Mesenchymal stem cell (in vitro differentiated cells and primary cell): Measurements from ENCODE around the gene IL1RAPL2.
A peak's percentile ranks its signal among the peaks of the same experiment; 100 is the strongest.

ENCODE experiments used
- DNase-seq: peaks from one replicate; pipeline ENCODE4 v3.0.0-alpha.2; 2013
- H2AFZ ChIP-seq: one replicate; pipeline ENCODE4 v1.6.1; 2013; ENCODE audit warnings: low read depth, mild to moderate bottlenecking, control low read depth, inconsistent platforms, low read length, moderate library complexity
- H2AK5ac ChIP-seq: 2 replicates; pipeline ENCODE4 v1.6.1; 2013; ENCODE audit warnings: low read length, moderate library complexity, mild to moderate bottlenecking, inconsistent platforms; ENCODE audit not compliant: severe bottlenecking
- H2BK120ac ChIP-seq: one replicate; pipeline ENCODE4 v1.6.1; 2013; ENCODE audit warnings: low read depth, mild to moderate bottlenecking, inconsistent platforms, low read length, moderate library complexity
- H2BK12ac ChIP-seq, 2 experiments: one replicate each; pipeline ENCODE4 v1.6.1; 2013; ENCODE audit warnings: inconsistent platforms in 2 of 2, low read length in 2 of 2, mild to moderate bottlenecking in 2 of 2, moderate library complexity in 2 of 2, control low read depth in 1 of 2
- H2BK15ac ChIP-seq: one replicate; pipeline ENCODE4 v1.6.1; 2013; ENCODE audit warnings: mild to moderate bottlenecking, low read depth, inconsistent platforms; ENCODE audit not compliant: poor library complexity, severe bottlenecking
- H2BK5ac ChIP-seq: 2 replicates; pipeline ENCODE4 v1.6.1; 2013; ENCODE audit warnings: low read depth, mild to moderate bottlenecking, low read length, control low read depth, inconsistent platforms; ENCODE audit not compliant: poor library complexity, severe bottlenecking
- H3K14ac ChIP-seq, 2 experiments: one replicate each; pipeline ENCODE4 v1.6.1; 2013; ENCODE audit warnings: inconsistent platforms in 2 of 2, low read length in 2 of 2, control low read depth in 1 of 2, mild to moderate bottlenecking in 1 of 2, moderate library complexity in 1 of 2
- H3K18ac ChIP-seq, 2 experiments: one replicate each; pipeline ENCODE4 v1.6.1; 2013; ENCODE audit warnings: inconsistent platforms in 2 of 2, low read length in 2 of 2, control low read depth in 1 of 2, low read depth in 1 of 2, mild to moderate bottlenecking in 1 of 2
- H3K23ac ChIP-seq, 2 experiments: one replicate each; pipeline ENCODE4 v1.6.1; 2013; ENCODE audit warnings: inconsistent platforms in 2 of 2, low read length in 2 of 2, mild to moderate bottlenecking in 2 of 2, moderate library complexity in 2 of 2, control low read depth in 1 of 2
- H3K27ac ChIP-seq: 2 replicates; pipeline ENCODE4 v1.5.1; 2013; ENCODE audit warnings: mild to moderate bottlenecking, moderate library complexity, low read length, control low read depth, inconsistent platforms; ENCODE audit not compliant: poor library complexity, severe bottlenecking
- H3K27me3 ChIP-seq, 2 experiments: 2 replicates each; pipeline versions ENCODE4 v1.6.1 to v1.7.0; 2013; ENCODE audit warnings: low read length in 2 of 2, mild to moderate bottlenecking in 2 of 2, moderate library complexity in 2 of 2, control low read depth in 1 of 2, inconsistent platforms in 1 of 2; ENCODE audit not compliant: control insufficient read depth in 1 of 2, insufficient read depth in 1 of 2
- H3K36me3 ChIP-seq, 2 experiments: 2 replicates each; pipeline versions ENCODE4 v1.6.1 to v1.7.0; 2013; ENCODE audit warnings: low read length in 2 of 2, control low read depth in 1 of 2, inconsistent platforms in 1 of 2, low read depth in 1 of 2, mild to moderate bottlenecking in 1 of 2; ENCODE audit not compliant: insufficient read depth in 2 of 2, control insufficient read depth in 1 of 2
- H3K4ac ChIP-seq, 2 experiments: one replicate each; pipeline ENCODE4 v1.6.1; 2013; ENCODE audit warnings: inconsistent platforms in 2 of 2, low read length in 2 of 2, mild to moderate bottlenecking in 2 of 2, moderate library complexity in 2 of 2, control low read depth in 1 of 2, low read depth in 1 of 2
- H3K4me1 ChIP-seq: 2 replicates; pipeline ENCODE4 v1.6.1; 2013; ENCODE audit warnings: low read depth, low read length, control low read depth; ENCODE audit not compliant: control insufficient read depth, insufficient read depth
- H3K4me2 ChIP-seq: 2 replicates; pipeline ENCODE4 v1.6.1; 2013; ENCODE audit warnings: low read length, mild to moderate bottlenecking, inconsistent platforms; ENCODE audit not compliant: poor library complexity, severe bottlenecking
- H3K4me3 ChIP-seq, 2 experiments: 2 replicates each; pipeline versions ENCODE4 v1.5.1 to v1.7.0; 2013; ENCODE audit warnings: low read length in 2 of 2, mild to moderate bottlenecking in 2 of 2, control low read depth in 1 of 2, low read depth in 1 of 2; ENCODE audit not compliant: insufficient read depth in 1 of 2
- H3K79me1 ChIP-seq: replicated peaks from 2 replicates; pipeline ENCODE4 v1.6.1; 2013; ENCODE audit warnings: mild to moderate bottlenecking, control low read depth, low read length, inconsistent platforms; ENCODE audit not compliant: poor library complexity, severe bottlenecking
- H3K9ac ChIP-seq: 2 replicates; pipeline ENCODE4 v1.7.0; 2013; ENCODE audit warnings: mild to moderate bottlenecking, low read length, moderate library complexity
- H3K9me3 ChIP-seq: 2 replicates; pipeline ENCODE4 v1.7.0; 2013; ENCODE audit warnings: mild to moderate bottlenecking, low read length; ENCODE audit not compliant: control insufficient read depth
- H4K8ac ChIP-seq: one replicate; pipeline ENCODE4 v1.6.1; 2013; ENCODE audit warnings: inconsistent platforms, mild to moderate bottlenecking, low read length, moderate library complexity
- H4K91ac ChIP-seq: one replicate; pipeline ENCODE4 v1.6.1; 2013; ENCODE audit warnings: mild to moderate bottlenecking, low read length, inconsistent platforms
- WGBS: methylation state at CpG from one replicate; pipeline ENCODE4 v1.1.7; 2013; ENCODE audit warnings: mixed read lengths; 5-methylcytosine and 5-hydroxymethylcytosine counted together

IL1RAPL2 gene

DNA sequence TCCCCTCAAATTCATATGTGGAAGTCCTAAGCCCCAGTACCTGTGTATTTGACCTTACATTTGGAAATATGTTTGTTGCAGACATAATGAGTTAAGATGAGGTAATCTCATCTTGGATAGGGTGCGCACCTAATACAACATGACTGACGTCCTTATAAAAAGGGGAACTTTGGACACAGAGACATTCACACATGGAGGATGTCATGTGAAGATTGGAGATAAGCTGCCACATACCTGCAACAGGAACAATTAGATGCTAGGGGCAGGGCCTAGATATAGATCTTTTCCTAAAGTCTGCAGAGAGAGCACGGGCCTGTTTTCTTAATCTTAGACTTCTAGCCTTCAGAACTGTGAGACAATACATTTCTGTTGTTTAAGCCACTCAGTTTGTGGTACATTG is 162.5 kb downstream of the IL1RAPL2 start:
- no peak overlapping the region for H3K4ac ChIP-seq
- no peak for DNase-seq
- H2BK15ac ChIP-seq = no peak overlapping the region
- no peak overlapping the region for H4K91ac ChIP-seq
- H4K8ac ChIP-seq = no peak overlapping the region
- no peak overlapping the region for H3K9ac ChIP-seq
- no peaks in the 10 kb centered on the region for H3K27me3 ChIP-seq
- H3K4me3 ChIP-seq = no peak overlapping the region
- no peak overlapping the region for H3K27ac ChIP-seq
- WGBS = 94% methylated on average over 2 of the region's 3 CpGs
- H3K18ac ChIP-seq = no peak overlapping the region
- no peaks in the 10 kb centered on the region for H3K9me3 ChIP-seq
- H2BK120ac ChIP-seq = no peak overlapping the region
- H3K79me1 ChIP-seq = no peaks in the 10 kb centered on the region
- H2AFZ ChIP-seq = no peak overlapping the region
- no peak overlapping the region for H3K4me2 ChIP-seq
- no peaks in the 10 kb centered on the region for H3K36me3 ChIP-seq
- no peaks in the 10 kb centered on the region for H3K4me1 ChIP-seq
- H2BK12ac ChIP-seq = no peak overlapping the region
- H2AK5ac ChIP-seq = no peak overlapping the region
- H3K14ac ChIP-seq = no peak overlapping the region
- no peak overlapping the region for H3K23ac ChIP-seq
- no peak overlapping the region for H2BK5ac ChIP-seq

DNA sequence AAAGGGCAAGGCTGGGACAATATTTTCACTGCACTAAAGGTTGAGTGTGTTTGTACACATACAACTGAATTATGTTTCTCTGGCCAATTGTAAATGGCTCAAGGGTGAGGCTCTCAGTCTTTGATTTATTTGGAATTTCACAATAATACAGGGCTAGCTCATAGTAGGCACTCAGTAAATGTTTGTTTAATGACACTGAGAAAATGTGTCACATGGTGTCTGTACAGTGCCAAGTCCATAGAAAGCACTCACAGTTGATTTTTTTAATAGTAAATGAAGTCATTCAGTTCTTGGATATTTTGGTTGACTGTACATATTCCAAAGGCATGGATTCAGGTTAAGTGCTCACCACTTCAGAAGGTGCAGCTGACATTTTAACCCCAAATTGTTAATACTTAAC is 176.4 kb downstream of the IL1RAPL2 start:
- Histone ChIP-seq H4K91ac (no peak overlapping the region), H3K9ac (no peak overlapping the region), H2AK5ac (no peak overlapping the region), H3K27ac (no peak overlapping the region), H3K18ac (no peak overlapping the region), H3K4ac (no peak overlapping the region), H2AFZ (no peak overlapping the region), H3K9me3 (no peaks in the 10 kb centered on the region), H3K14ac (no peak overlapping the region), H2BK5ac (no peak overlapping the region), H3K36me3 (no peaks in the 10 kb centered on the region), H2BK12ac (no peak overlapping the region), H2BK15ac (no peak overlapping the region), H3K4me2 (no peak overlapping the region), H3K79me1 (no peaks in the 10 kb centered on the region), H4K8ac (no peak overlapping the region), H3K4me1 (no peaks in the 10 kb centered on the region), H3K27me3 (peaks cover 0 to 13% of the 10 kb centered on the region in 2 experiments), H3K23ac (no peak overlapping the region), H2BK120ac (no peak overlapping the region), H3K4me3 (no peak overlapping the region)
- DNase-seq = peak; percentile 3

DNA sequence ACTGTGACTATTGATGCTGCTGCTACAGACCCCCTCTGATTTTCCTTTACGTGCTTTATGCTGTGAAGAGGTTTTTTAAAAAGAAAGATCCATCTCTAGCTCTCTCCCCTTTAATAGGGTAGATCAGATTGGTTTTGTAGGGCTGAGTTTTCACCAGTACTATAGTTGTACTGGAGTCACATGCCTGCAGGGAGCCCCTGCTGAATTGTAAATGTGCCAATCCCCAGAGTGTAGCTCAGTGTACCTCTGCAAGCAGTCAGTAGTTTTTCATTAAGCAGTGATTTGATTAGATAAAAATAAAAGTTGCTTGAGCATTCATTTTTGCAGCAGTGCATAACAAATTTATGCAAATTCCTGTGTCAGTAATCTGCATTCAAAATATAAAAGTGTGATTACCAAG is 179.2 kb downstream of the IL1RAPL2 start:
- H3K9ac ChIP-seq = no peak overlapping the region
- no peak overlapping the region for H4K8ac ChIP-seq
- H3K4me1 ChIP-seq = no peaks in the 10 kb centered on the region
- no peak overlapping the region for H2AFZ ChIP-seq
- H3K36me3 ChIP-seq = no peaks in the 10 kb centered on the region
- no peak overlapping the region for H2AK5ac ChIP-seq
- H3K4me3 ChIP-seq = no peak overlapping the region
- no peak overlapping the region for H3K4me2 ChIP-seq
- H3K14ac ChIP-seq = no peak overlapping the region
- H2BK120ac ChIP-seq = no peak overlapping the region
- no peak for DNase-seq
- H3K27ac ChIP-seq = no peak overlapping the region
- H3K9me3 ChIP-seq = no peaks in the 10 kb centered on the region
- H3K18ac ChIP-seq = no peak overlapping the region
- H2BK15ac ChIP-seq = no peak overlapping the region
- H3K23ac ChIP-seq = no peak overlapping the region
- H3K4ac ChIP-seq = no peak overlapping the region
- no CpG with 5 or more reads among the region's 1 CpG for WGBS
- H3K79me1 ChIP-seq = no peaks in the 10 kb centered on the region
- no peak overlapping the region for H4K91ac ChIP-seq
- H3K27me3 ChIP-seq = peaks cover 0 to 23% of the 10 kb centered on the region in 2 experiments
- no peak overlapping the region for H2BK5ac ChIP-seq
- no peak overlapping the region for H2BK12ac ChIP-seq

DNA sequence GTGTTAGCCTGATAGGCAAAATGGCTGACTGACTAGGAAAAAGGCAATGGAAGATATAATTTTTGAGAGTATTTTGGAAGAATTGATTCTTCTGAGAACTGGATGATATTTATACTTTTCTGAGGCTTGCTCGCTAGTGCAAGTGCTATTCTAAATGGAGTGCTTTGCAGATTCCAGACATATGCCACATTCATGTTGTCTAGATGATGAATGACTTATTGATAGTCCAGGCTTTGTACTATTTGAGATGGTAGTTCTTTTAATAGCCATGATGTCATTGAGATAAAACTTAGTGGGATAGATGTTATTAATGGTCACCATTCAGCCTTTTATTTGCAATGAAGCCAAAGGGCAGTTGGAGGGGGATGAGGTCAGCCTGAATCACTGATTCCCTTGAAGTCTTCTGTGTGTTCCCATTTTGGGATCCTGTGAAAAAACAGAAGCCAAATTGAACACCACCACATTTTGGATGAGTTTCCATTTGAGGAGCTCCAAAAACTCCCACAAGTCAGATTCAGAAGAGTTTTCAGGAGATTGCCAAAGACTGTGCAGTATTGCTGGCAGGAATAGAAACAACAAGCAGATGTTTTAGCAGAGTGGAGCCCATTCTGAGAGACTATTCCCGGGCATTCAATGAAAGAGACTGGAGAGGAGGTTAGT is 184.1 kb downstream of the IL1RAPL2 start:
- H3K23ac ChIP-seq = no peak overlapping the region
- no peak overlapping the region for H4K91ac ChIP-seq
- H3K4me3 ChIP-seq = no peak overlapping the region
- H3K9me3 ChIP-seq = no peaks in the 10 kb centered on the region
- no peaks in the 10 kb centered on the region for H3K36me3 ChIP-seq
- H2AK5ac ChIP-seq = no peak overlapping the region
- H3K27ac ChIP-seq = no peak overlapping the region
- H3K79me1 ChIP-seq = no peaks in the 10 kb centered on the region
- no peak overlapping the region for H2AFZ ChIP-seq
- H3K4me2 ChIP-seq = no peak overlapping the region
- H3K4me1 ChIP-seq = no peaks in the 10 kb centered on the region
- H2BK15ac ChIP-seq = no peak overlapping the region
- no peak overlapping the region for H2BK120ac ChIP-seq
- H3K9ac ChIP-seq = no peak overlapping the region
- H2BK5ac ChIP-seq = no peak overlapping the region
- H3K18ac ChIP-seq = no peak overlapping the region
- no peak for DNase-seq
- H4K8ac ChIP-seq = no peak overlapping the region
- H2BK12ac ChIP-seq = no peak overlapping the region
- no peak overlapping the region for H3K14ac ChIP-seq
- 69% methylated on average over 1 of the region's 2 CpGs for WGBS
- H3K4ac ChIP-seq = no peak overlapping the region
- peaks cover 0 to 24% of the 10 kb centered on the region in 2 experiments for H3K27me3 ChIP-seq
